HepG2 (cell line): ENCODE results near the gene TPPP2. TPM values are rescaled to one million over a fixed set of nuclear protein-coding genes. Genes with fewer than 3 reads are reported as not detected.

ENCODE experiments used
- CSRNP1 ChIP-seq: sonication (generic); formaldehyde crosslinking; IDR thresholded peaks from 2 replicates; pipeline ENCODE4 v1.8.1; 2023; ENCODE audit warnings: mild to moderate bottlenecking, missing genetic modification reagents
- FOXO1 ChIP-seq: sonication (generic); formaldehyde crosslinking; IDR thresholded peaks from 2 replicates; pipeline ENCODE4 v1.4.0; 2020; ENCODE audit warnings: missing genetic modification reagents
- GATAD2A ChIP-seq: IDR thresholded peaks from 2 replicates; pipeline ENCODE4 v1.6.1; 2016
- HCFC1 ChIP-seq: fragments of 150-350 bp; IDR thresholded peaks from 2 replicates; pipeline ENCODE4 v1.6.1; 2014; ENCODE audit warnings: low read depth, low read length
- HIC2 ChIP-seq: sonication (generic); formaldehyde crosslinking; IDR thresholded peaks from 2 replicates; pipeline ENCODE4 v1.9.0; 2022; ENCODE audit warnings: low read depth, missing genetic modification reagents
- IRX3 ChIP-seq: sonication (generic); formaldehyde crosslinking; IDR thresholded peaks from 2 replicates; pipeline ENCODE4 v1.8.1; 2023; ENCODE audit warnings: mild to moderate bottlenecking, low read depth, missing genetic modification reagents, borderline replicate concordance
- KLF12 ChIP-seq: sonication (generic); formaldehyde crosslinking; IDR thresholded peaks from 2 replicates; pipeline ENCODE4 v1.4.0; 2020; ENCODE audit warnings: missing genetic modification reagents, borderline replicate concordance
- MAFK ChIP-seq, 2 experiments: IDR thresholded peaks in 1 of 2; conservative IDR thresholded peaks in 1 of 2; 2 replicates each; pipeline ENCODE4 v1.6.1; 2011; ENCODE audit warnings: improper control_type of control experiment in 2 of 2, low read length in 2 of 2
- MXD3 ChIP-seq: IDR thresholded peaks from 2 replicates; pipeline ENCODE4 v1.6.1; 2016; ENCODE audit warnings: mild to moderate bottlenecking, missing biosample characterization, missing genetic modification reagents
- NAIF1 ChIP-seq: sonication (generic); formaldehyde crosslinking; IDR thresholded peaks from 2 replicates; pipeline ENCODE4 v1.5.0; 2020; ENCODE audit warnings: mild to moderate bottlenecking, missing genetic modification reagents, borderline replicate concordance
- NFKBIZ ChIP-seq: IDR thresholded peaks from 2 replicates; pipeline ENCODE4 v1.6.1; 2018; ENCODE audit warnings: missing genetic modification reagents, missing compliant biosample characterization
- NR3C1 ChIP-seq: sonication (generic); formaldehyde crosslinking; IDR thresholded peaks from 2 replicates; pipeline ENCODE4 v1.4.0; 2020; ENCODE audit warnings: missing genetic modification reagents
- SIN3A ChIP-seq: IDR thresholded peaks from 2 replicates; pipeline ENCODE4 v1.6.1; 2011; ENCODE audit warnings: low read depth, mild to moderate bottlenecking, control low read depth, low read length, borderline replicate concordance
- SIX1 ChIP-seq: sonication (generic); formaldehyde crosslinking; IDR thresholded peaks from 2 replicates; pipeline ENCODE4 v1.4.0; 2020; ENCODE audit warnings: missing genetic modification reagents, borderline replicate concordance
- SOX6 ChIP-seq, 2 experiments: fragments of 450-650 bp in 1 of 2; sonication (generic) in 1 of 2; formaldehyde crosslinking in 1 of 2; IDR thresholded peaks; 2 replicates each; pipeline versions ENCODE4 v1.4.0 to v1.6.1; 2017 to 2020; ENCODE audit warnings: antibody characterized with exemption in 1 of 2, mild to moderate bottlenecking in 1 of 2, missing genetic modification reagents in 1 of 2
- TSC22D2 ChIP-seq: sonication (generic); formaldehyde crosslinking; IDR thresholded peaks from 2 replicates; pipeline ENCODE4 v1.5.1; 2020; ENCODE audit warnings: missing genetic modification reagents, mild to moderate bottlenecking, borderline replicate concordance
- ZEB1 ChIP-seq: IDR thresholded peaks from 2 replicates; pipeline ENCODE4 v1.6.1; 2012; ENCODE audit warnings: mild to moderate bottlenecking, low read depth, inconsistent platforms; ENCODE audit not compliant: insufficient replicate concordance
- ZNF101 ChIP-seq: sonication (generic); formaldehyde crosslinking; IDR thresholded peaks from 2 replicates; pipeline ENCODE4 v1.4.0; 2020; ENCODE audit warnings: mild to moderate bottlenecking, low read depth, missing genetic modification reagents, borderline replicate concordance
- ZNF17 ChIP-seq: sonication (generic); formaldehyde crosslinking; IDR thresholded peaks from 2 replicates; pipeline ENCODE4 v1.5.0; 2020; ENCODE audit warnings: mild to moderate bottlenecking, missing genetic modification reagents
- ZNF367 ChIP-seq: sonication (generic); formaldehyde crosslinking; IDR thresholded peaks from 2 replicates; pipeline ENCODE4 v1.4.0; 2020; ENCODE audit warnings: missing genetic modification reagents, borderline replicate concordance
- ZNF510 ChIP-seq: sonication (generic); formaldehyde crosslinking; IDR thresholded peaks from 2 replicates; pipeline ENCODE4 v1.4.0; 2020; ENCODE audit warnings: low read depth, mild to moderate bottlenecking, missing genetic modification reagents
- ZNF557 ChIP-seq: sonication (generic); formaldehyde crosslinking; IDR thresholded peaks from 2 replicates; pipeline ENCODE4 v1.4.0; 2020; ENCODE audit warnings: missing genetic modification reagents
- ZNF761 ChIP-seq: sonication (generic); formaldehyde crosslinking; conservative IDR thresholded peaks from 2 replicates; pipeline ENCODE4 v1.4.0; 2020; ENCODE audit warnings: mild to moderate bottlenecking, missing genetic modification reagents
- ZNF770 ChIP-seq: sonication (generic); formaldehyde crosslinking; IDR thresholded peaks from 2 replicates; pipeline ENCODE4 v1.5.0; 2020; ENCODE audit warnings: mild to moderate bottlenecking, missing genetic modification reagents
- ZNF792 ChIP-seq: IDR thresholded peaks from 2 replicates; pipeline ENCODE4 v1.6.1; 2016
- polyA plus RNA-seq, 8 experiments: library from polyadenylated mRNA; depleted of rRNA in 3 of 8; stranded (reverse) in 7 of 8; unstranded in 1 of 8; fragments of >200 nt; fragmentation: Illumina TruSeq in 4 of 8; extraction: Trizol in 4 of 8; gene quantifications; 2 replicates each; pipeline versions ENCODE4 v1.2.1 to v1.2.3, GENCODE V29; 2011 to 2016; ENCODE audit warnings: low read depth in 4 of 8, missing spikeins in 1 of 8, mixed read lengths in 1 of 8; ENCODE audit not compliant: insufficient read depth in 1 of 8
- total RNA-seq, 5 experiments: library from RNA; depleted of rRNA; stranded (reverse); fragments of >200 nt; fragmentation: Illumina TruSeq; extraction: Trizol; gene quantifications; 2 replicates each; pipeline ENCODE4 v1.2.3, GENCODE V29; 2016; ENCODE audit warnings: low read depth in 1 of 5

The TPPP2 gene
- total and polyA plus RNA-seq, 2 of the 13 experiments (the other 11 are each of a cell fraction or from before 2014, with no cell fraction given): 0.58 to 4.2 TPM

GRCh38 chr14:21055432-21056117 lies 25.6 kb downstream of the TPPP2 start (continued):
- TF ChIP-seq TSC22D2 (CRISPR knock-in tag): no peak; the same call in 1 of the 2 replicates
- no peak for TF ChIP-seq HCFC1
- TF ChIP-seq ZEB1: no peak
- TF ChIP-seq MAFK (conservative IDR thresholded peaks at IDR 0.05 in 1 of 2, IDR thresholded peaks at IDR 0.05 in 1 of 2; ENCODE audit: low read length in 2 of 2): no peak
- TF ChIP-seq ZNF557 (CRISPR knock-in tag): no peak
- no peak for TF ChIP-seq SOX6 (IDR thresholded peaks at IDR 0.05)
- TF ChIP-seq SOX6 (CRISPR knock-in tag; IDR thresholded peaks at IDR 0.05): peak; percentile 89
- 0 out of 2 replicates have a peak, but pooled peaks have one; percentile 50 for TF ChIP-seq CSRNP1 (CRISPR knock-in tag)
- peak; percentile 8; the same call in 1 of the 2 replicates for TF ChIP-seq ZNF770 (CRISPR knock-in tag)
- no peak for TF ChIP-seq MXD3 (CRISPR knock-in tag)
- TF ChIP-seq HIC2 (CRISPR knock-in tag): peak; percentile 87
- peak; percentile 69; the same call in 1 of the 2 replicates for TF ChIP-seq NFKBIZ (CRISPR knock-in tag)
- no peak for TF ChIP-seq ZNF17 (CRISPR knock-in tag)
- no peak for TF ChIP-seq NAIF1 (CRISPR knock-in tag)
- no peak for TF ChIP-seq SIX1 (CRISPR knock-in tag)
- no peak for TF ChIP-seq NR3C1 (CRISPR knock-in tag)
- TF ChIP-seq ZNF761 (CRISPR knock-in tag): 0 out of 2 replicates have a peak, but pooled peaks have one; percentile 33
- TF ChIP-seq GATAD2A (CRISPR knock-in tag): peak; percentile 95
- TF ChIP-seq ZNF792 (CRISPR knock-in tag): peak; percentile 85
- no peak for TF ChIP-seq IRX3 (CRISPR knock-in tag)
- no peak for TF ChIP-seq ZNF510 (CRISPR knock-in tag)
- no peak for TF ChIP-seq SIN3A
- TF ChIP-seq ZNF367 (CRISPR knock-in tag): no peak
- TF ChIP-seq FOXO1: no peak; the same call in 1 of the 2 replicates
- 0 out of 2 replicates have a peak, but pooled peaks have one; percentile 20 for TF ChIP-seq ZNF101
- TF ChIP-seq KLF12 (CRISPR knock-in tag): peak; percentile 84; the same call in 1 of the 2 replicates
